HUES64 (cell line): ENCODE data around the gene ARHGEF18.
"Not testable (repeated sequence)": the region's sequence is repeated elsewhere in the genome, so short reads cannot be mapped to it uniquely, and the experiment has no call there.

Source experiments
- H3K27ac ChIP-seq: 2 replicates; pipeline ENCODE4 v1.7.0; 2013; ENCODE audit warnings: low read depth, low read length, inconsistent platforms
- H3K27me3 ChIP-seq: 2 replicates; pipeline ENCODE4 v1.6.1; 2013; ENCODE audit warnings: mild to moderate bottlenecking, low read length; ENCODE audit not compliant: insufficient read depth
- H3K36me3 ChIP-seq: 2 replicates; pipeline ENCODE4 v1.6.1; 2013; ENCODE audit warnings: mild to moderate bottlenecking, low read length; ENCODE audit not compliant: insufficient read depth
- H3K4me1 ChIP-seq: 2 replicates; pipeline ENCODE4 v1.6.1; 2013; ENCODE audit warnings: mild to moderate bottlenecking, low read length, moderate library complexity; ENCODE audit not compliant: insufficient read depth
- H3K4me3 ChIP-seq: 2 replicates; pipeline ENCODE4 v1.5.1; 2013; ENCODE audit warnings: mild to moderate bottlenecking, low read length, moderate library complexity
- H3K9ac ChIP-seq: 2 replicates; pipeline ENCODE4 v1.6.1; 2013; ENCODE audit warnings: mild to moderate bottlenecking, low read depth, low read length
- H3K9me3 ChIP-seq: 2 replicates; pipeline ENCODE4 v1.6.1; 2013; ENCODE audit warnings: low read depth, low read length; ENCODE audit not compliant: insufficient read depth
- WGBS: fragments of 150-250, 120-280 bp; methylation state at CpG from one replicate; pipeline ENCODE4 v1.1.7; 2013; ENCODE audit warnings: missing lambda C conversion rate; 5-methylcytosine and 5-hydroxymethylcytosine counted together

The ARHGEF18 gene

GRCh38 chr19:7328647-7329046, 20.1 kb upstream of the ARHGEF18 start:
- Histone ChIP-seq H3K9me3 (peaks cover 7% of the 10 kb centered on the region), H3K9ac (no peak overlapping the region), H3K27ac (no peak overlapping the region), H3K36me3 (no peaks in the 10 kb centered on the region), H3K27me3 (no peaks in the 10 kb centered on the region), H3K4me3 (no peak overlapping the region), H3K4me1 (no peaks in the 10 kb centered on the region)
- WGBS = 90% methylated on average over 4 of the region's 4 CpGs

GRCh38 chr19:7331446-7331845, 17.3 kb upstream of the ARHGEF18 start:
- Histone ChIP-seq H3K27me3 (no peaks in the 10 kb centered on the region), H3K4me1 (no peaks in the 10 kb centered on the region), H3K27ac (no peak overlapping the region), H3K9me3 (no peaks in the 10 kb centered on the region; the same call in 1 of the 2 replicates), H3K36me3 (no peaks in the 10 kb centered on the region), H3K4me3 (no peak overlapping the region), H3K9ac (no peak overlapping the region)
- 93% methylated on average over 4 of the region's 4 CpGs for WGBS

GRCh38 chr19:7333198-7334118, 15.3 kb upstream of the ARHGEF18 start:
- Histone ChIP-seq H3K9me3 (no peaks in the 10 kb centered on the region; the same call in 1 of the 2 replicates), H3K36me3 (no peaks in the 10 kb centered on the region), H3K9ac (no peak overlapping the region), H3K27ac (no peak overlapping the region), H3K4me1 (no peaks in the 10 kb centered on the region), H3K27me3 (no peaks in the 10 kb centered on the region), H3K4me3 (no peak overlapping the region)
- WGBS = 84% methylated on average over 16 of the region's 17 CpGs

GRCh38 chr19:7336321-7336973, 12.3 kb upstream of the ARHGEF18 start:
- Histone ChIP-seq H3K27me3 (no peaks in the 10 kb centered on the region), H3K36me3 (no peaks in the 10 kb centered on the region), H3K9me3 (no peaks in the 10 kb centered on the region), H3K9ac (no peak overlapping the region), H3K27ac (no peak overlapping the region), H3K4me3 (no peak overlapping the region), H3K4me1 (no peaks in the 10 kb centered on the region)
- WGBS = 89% methylated on average over 8 of the region's 9 CpGs

GRCh38 chr19:7337380-7338194, 11.2 kb upstream of the ARHGEF18 start:
- Histone ChIP-seq H3K4me3 (no peak overlapping the region), H3K36me3 (no peaks in the 10 kb centered on the region), H3K9ac (no peak overlapping the region), H3K27me3 (no peaks in the 10 kb centered on the region), H3K9me3 (no peaks in the 10 kb centered on the region), H3K27ac (no peak overlapping the region), H3K4me1 (no peaks in the 10 kb centered on the region)
- 87% methylated on average over 12 of the region's 12 CpGs for WGBS

GRCh38 chr19:7340959-7341837, 7.5 kb upstream of the ARHGEF18 start:
- Histone ChIP-seq H3K36me3 (no peaks in the 10 kb centered on the region), H3K27me3 (no peaks in the 10 kb centered on the region), H3K9ac (no peak overlapping the region), H3K4me1 (no peaks in the 10 kb centered on the region), H3K4me3 (no peak overlapping the region), H3K9me3 (no peaks in the 10 kb centered on the region), H3K27ac (no peak overlapping the region)
- 54% methylated on average over 22 of the region's 22 CpGs for WGBS

- H3K36me3 ChIP-seq = no peaks in the 10 kb centered on the region
- no peak overlapping the region for H3K27ac ChIP-seq
- 91% methylated on average over 5 of the region's 5 CpGs for WGBS
- no peak overlapping the region for H3K4me3 ChIP-seq
- H3K27me3 ChIP-seq = no peaks in the 10 kb centered on the region
- no peak overlapping the region for H3K9ac ChIP-seq
- H3K4me1 ChIP-seq = no peaks in the 10 kb centered on the region
- no peaks in the 10 kb centered on the region for H3K9me3 ChIP-seq
Observed at GRCh38 chr19:7342143-7342542, 6.6 kb upstream of the ARHGEF18 start.

GRCh38 chr19:7346488-7346971, 2.2 kb upstream of the ARHGEF18 start:
- Histone ChIP-seq H3K4me3 (no peak overlapping the region), H3K9ac (no peak overlapping the region), H3K4me1 (no peaks in the 10 kb centered on the region), H3K36me3 (no peaks in the 10 kb centered on the region), H3K9me3 (no peaks in the 10 kb centered on the region), H3K27ac (no peak overlapping the region), H3K27me3 (no peaks in the 10 kb centered on the region)
- 88% methylated on average over 7 of the region's 7 CpGs for WGBS

GRCh38 chr19:7346997-7347396, 1.7 kb upstream of the ARHGEF18 start:
- H3K27ac ChIP-seq, H3K4me3 ChIP-seq, H3K9me3 ChIP-seq, H3K36me3 ChIP-seq, H3K4me1 ChIP-seq, H3K27me3 ChIP-seq, H3K9ac ChIP-seq: not testable (repeated sequence)
- WGBS = 94% methylated on average over 5 of the region's 7 CpGs

- no peak overlapping the region for H3K27ac ChIP-seq
Observed at GRCh38 chr19:7349231-7349591, 474 bp downstream of the ARHGEF18 start.

More at GRCh38 chr19:7349231-7349591, 474 bp downstream of the ARHGEF18 start:
- H3K36me3 ChIP-seq = no peaks in the 10 kb centered on the region
- H3K4me1 ChIP-seq = no peaks in the 10 kb centered on the region
- no peak overlapping the region for H3K4me3 ChIP-seq
- no peak overlapping the region for H3K9ac ChIP-seq
- no peaks in the 10 kb centered on the region for H3K27me3 ChIP-seq
- WGBS = 86% methylated on average over 8 of the region's 9 CpGs
- 0 out of 2 replicates have a peak, but pooled peaks cover 5% of the 10 kb centered on the region for H3K9me3 ChIP-seq
